Measurements from ENCODE around the gene ESYT3.
"Not testable (repeated sequence)": the region's sequence is repeated elsewhere in the genome, so short reads cannot be mapped to it uniquely, and the experiment has no call there.

ESYT3 gene

GRCh38 chr3:138493804-138494606 lies 59.6 kb downstream of the ESYT3 start:
- DNase-seq (ENCODE audit: low read depth) = no peak

- no peak for DNase-seq (ENCODE audit: low read depth)
Observed at GRCh38 chr3:138494607-138494929, 60.2 kb downstream of the ESYT3 start.

- DNase-seq (ENCODE audit: low read depth) = not testable (repeated sequence)
Observed at GRCh38 chr3:138495638-138496037, 61.2 kb downstream of the ESYT3 start.

GRCh38 chr3:138496436-138496835 lies 62.0 kb downstream of the ESYT3 start:
- no peak for DNase-seq (ENCODE audit: low read depth)

- DNase-seq (ENCODE audit: low read depth) = no peak
Observed at GRCh38 chr3:138497021-138497420, 62.6 kb downstream of the ESYT3 start.

GRCh38 chr3:138497851-138498250 lies 63.4 kb downstream of the ESYT3 start:
- no peak for DNase-seq (ENCODE audit: low read depth)

GRCh38 chr3:138498991-138499390 lies 64.6 kb downstream of the ESYT3 start:
- DNase-seq (ENCODE audit: low read depth) = no peak

- DNase-seq (ENCODE audit: low read depth) = no peak
Observed at GRCh38 chr3:138507524-138507923, 73.1 kb downstream of the ESYT3 start.

- DNase-seq (ENCODE audit: low read depth) = no peak
Observed at GRCh38 chr3:138509586-138509985, 75.2 kb downstream of the ESYT3 start.

- no peak for DNase-seq (ENCODE audit: low read depth)
Observed at GRCh38 chr3:138511945-138512344, 77.5 kb downstream of the ESYT3 start.

- no peak for DNase-seq (ENCODE audit: low read depth)
Observed at GRCh38 chr3:138513090-138513843, 78.9 kb downstream of the ESYT3 start.

- DNase-seq (ENCODE audit: low read depth) = not testable (repeated sequence)
Observed at GRCh38 chr3:138521445-138521844, 87.0 kb downstream of the ESYT3 start.

All from activated T-cell treated with anti-CD3 and anti-CD28 coated beads for 48 hours (primary cell).